Measurements from ENCODE around the gene EIF4G3.

Gene EIF4G3

DNA sequence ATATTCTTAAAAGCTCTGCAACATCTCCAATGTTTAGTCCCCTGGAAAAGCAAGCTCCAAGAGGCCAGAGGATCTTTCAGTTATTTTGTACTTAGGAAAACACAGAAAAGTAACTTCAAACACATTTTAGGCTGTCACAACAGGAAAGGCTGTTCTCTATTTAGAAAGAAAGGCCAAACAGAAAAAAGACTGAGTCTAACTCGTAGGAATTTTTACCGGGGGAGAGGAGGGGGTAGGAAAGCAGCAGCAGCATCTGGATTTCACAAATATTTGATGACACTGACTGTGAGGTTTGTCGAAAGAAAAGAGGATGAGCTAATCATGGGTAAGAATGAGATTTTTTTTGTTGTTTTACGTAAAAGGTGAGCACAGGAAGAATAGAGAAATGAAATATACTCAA is 107.1 kb downstream of the EIF4G3 start:
- ATAC-seq, result peak; percentile 81
- TF ChIP-seq, protein P1, sequence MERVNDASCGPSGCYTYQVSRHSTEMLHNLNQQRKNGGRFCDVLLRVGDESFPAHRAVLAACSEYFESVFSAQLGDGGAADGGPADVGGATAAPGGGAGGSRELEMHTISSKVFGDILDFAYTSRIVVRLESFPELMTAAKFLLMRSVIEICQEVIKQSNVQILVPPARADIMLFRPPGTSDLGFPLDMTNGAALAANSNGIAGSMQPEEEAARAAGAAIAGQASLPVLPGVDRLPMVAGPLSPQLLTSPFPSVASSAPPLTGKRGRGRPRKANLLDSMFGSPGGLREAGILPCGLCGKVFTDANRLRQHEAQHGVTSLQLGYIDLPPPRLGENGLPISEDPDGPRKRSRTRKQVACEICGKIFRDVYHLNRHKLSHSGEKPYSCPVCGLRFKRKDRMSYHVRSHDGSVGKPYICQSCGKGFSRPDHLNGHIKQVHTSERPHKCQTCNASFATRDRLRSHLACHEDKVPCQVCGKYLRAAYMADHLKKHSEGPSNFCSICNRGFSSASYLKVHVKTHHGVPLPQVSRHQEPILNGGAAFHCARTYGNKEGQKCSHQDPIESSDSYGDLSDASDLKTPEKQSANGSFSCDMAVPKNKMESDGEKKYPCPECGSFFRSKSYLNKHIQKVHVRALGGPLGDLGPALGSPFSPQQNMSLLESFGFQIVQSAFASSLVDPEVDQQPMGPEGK (CRISPR knock-in tag; IDR thresholded peaks at IDR 0.05; ENCODE audit: borderline replicate concordance), result peak; percentile 29; the same call in 1 of the 2 replicates
- no peak for TF ChIP-seq BACH2 (CRISPR knock-in tag; IDR thresholded peaks at IDR 0.05; ENCODE audit: borderline replicate concordance)
- TF ChIP-seq, protein P2, sequence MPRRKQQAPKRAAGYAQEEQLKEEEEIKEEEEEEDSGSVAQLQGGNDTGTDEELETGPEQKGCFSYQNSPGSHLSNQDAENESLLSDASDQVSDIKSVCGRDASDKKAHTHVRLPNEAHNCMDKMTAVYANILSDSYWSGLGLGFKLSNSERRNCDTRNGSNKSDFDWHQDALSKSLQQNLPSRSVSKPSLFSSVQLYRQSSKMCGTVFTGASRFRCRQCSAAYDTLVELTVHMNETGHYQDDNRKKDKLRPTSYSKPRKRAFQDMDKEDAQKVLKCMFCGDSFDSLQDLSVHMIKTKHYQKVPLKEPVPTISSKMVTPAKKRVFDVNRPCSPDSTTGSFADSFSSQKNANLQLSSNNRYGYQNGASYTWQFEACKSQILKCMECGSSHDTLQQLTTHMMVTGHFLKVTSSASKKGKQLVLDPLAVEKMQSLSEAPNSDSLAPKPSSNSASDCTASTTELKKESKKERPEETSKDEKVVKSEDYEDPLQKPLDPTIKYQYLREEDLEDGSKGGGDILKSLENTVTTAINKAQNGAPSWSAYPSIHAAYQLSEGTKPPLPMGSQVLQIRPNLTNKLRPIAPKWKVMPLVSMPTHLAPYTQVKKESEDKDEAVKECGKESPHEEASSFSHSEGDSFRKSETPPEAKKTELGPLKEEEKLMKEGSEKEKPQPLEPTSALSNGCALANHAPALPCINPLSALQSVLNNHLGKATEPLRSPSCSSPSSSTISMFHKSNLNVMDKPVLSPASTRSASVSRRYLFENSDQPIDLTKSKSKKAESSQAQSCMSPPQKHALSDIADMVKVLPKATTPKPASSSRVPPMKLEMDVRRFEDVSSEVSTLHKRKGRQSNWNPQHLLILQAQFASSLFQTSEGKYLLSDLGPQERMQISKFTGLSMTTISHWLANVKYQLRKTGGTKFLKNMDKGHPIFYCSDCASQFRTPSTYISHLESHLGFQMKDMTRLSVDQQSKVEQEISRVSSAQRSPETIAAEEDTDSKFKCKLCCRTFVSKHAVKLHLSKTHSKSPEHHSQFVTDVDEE (CRISPR knock-in tag; IDR thresholded peaks at IDR 0.05), result no peak

DNA sequence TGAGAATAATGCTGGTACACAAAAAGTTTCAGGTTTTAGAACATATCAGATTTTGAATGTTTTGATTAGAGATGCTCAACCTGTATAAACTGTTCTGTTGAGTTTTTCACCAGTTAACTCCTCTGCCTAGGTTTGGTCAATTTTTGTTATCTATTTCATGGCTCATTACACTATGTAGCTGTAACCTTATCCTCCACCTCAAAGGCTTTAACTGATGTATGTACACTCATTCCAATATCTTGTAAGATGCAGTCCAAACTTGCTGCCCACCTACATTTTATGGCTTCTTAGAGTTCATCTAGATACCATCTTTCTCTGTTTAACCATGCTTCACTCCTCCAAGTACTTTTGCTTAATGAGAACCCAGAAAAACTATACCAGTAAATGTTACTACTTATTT is 107.8 kb downstream of the EIF4G3 start:
- ATAC-seq, result 0 out of 3 replicates have a peak, but pooled peaks have one; percentile 16
- TF ChIP-seq ZFP30 (CRISPR knock-in tag; IDR thresholded peaks at IDR 0.05) (no peak), ZNF8 (CRISPR knock-in tag; IDR thresholded peaks at IDR 0.05) (no peak), GLIS3 (CRISPR knock-in tag; IDR thresholded peaks at IDR 0.05) (no peak), POU6F1 (CRISPR knock-in tag; IDR thresholded peaks at IDR 0.05; ENCODE audit: borderline replicate concordance, low read depth) (no peak), ZNF70 (CRISPR knock-in tag; IDR thresholded peaks at IDR 0.05) (no peak), ISL1 (CRISPR knock-in tag; IDR thresholded peaks at IDR 0.05) (no peak), BACH2 (CRISPR knock-in tag; IDR thresholded peaks at IDR 0.05; ENCODE audit: borderline replicate concordance) (no peak), ZNF565 (CRISPR knock-in tag; conservative IDR thresholded peaks at IDR 0.05; ENCODE audit: low read depth) (no peak)

DNA sequence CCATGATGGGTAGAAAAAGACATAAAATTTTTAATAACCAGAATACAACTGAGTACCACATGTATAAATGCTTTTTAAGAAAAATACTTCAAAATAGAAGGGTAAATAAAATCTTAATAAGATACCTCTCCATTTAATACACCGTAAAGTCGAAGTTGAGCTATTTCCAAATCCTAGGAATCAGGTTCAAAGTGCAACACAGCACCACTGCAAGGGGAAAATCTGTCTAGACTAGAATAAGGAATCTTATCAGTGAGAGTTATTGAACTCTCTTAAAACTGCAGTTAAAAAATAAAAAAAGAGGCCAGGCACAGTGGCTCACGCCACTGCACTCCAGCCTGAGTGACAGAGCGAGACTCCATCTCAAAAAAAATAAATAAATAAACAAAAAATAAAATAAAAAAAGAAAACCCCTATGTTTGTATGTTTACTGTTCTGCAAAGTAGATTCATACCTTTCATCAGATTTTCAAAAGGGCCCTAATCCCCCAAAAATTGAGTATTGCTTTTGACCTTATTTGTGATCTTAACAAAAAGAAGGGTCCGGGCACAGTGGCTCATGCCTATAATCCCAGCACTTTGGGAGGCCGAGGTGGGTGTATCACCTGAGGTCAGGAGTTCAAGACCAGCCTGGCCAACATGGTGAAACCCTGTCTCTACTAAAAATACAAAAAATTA is 109.0 kb downstream of the EIF4G3 start:
- TF ChIP-seq PPARA (CRISPR knock-in tag; IDR thresholded peaks at IDR 0.05; ENCODE audit: borderline replicate concordance), result no peak
- TF ChIP-seq ZNF70 (CRISPR knock-in tag; IDR thresholded peaks at IDR 0.05), result no peak
- TF ChIP-seq RARB (CRISPR knock-in tag; IDR thresholded peaks at IDR 0.05), result no peak
- no peak for TF ChIP-seq CSDC2 (CRISPR knock-in tag; IDR thresholded peaks at IDR 0.05)
- no peak for TF ChIP-seq ZC3H10 (CRISPR knock-in tag; IDR thresholded peaks at IDR 0.05)
- TF ChIP-seq ZNF8 (CRISPR knock-in tag; IDR thresholded peaks at IDR 0.05), result no peak
- TF ChIP-seq ARNTL (CRISPR knock-in tag; IDR thresholded peaks at IDR 0.05; ENCODE audit: borderline replicate concordance, low read depth), result no peak
- TF ChIP-seq, protein P1 (CRISPR knock-in tag; IDR thresholded peaks at IDR 0.05; ENCODE audit: borderline replicate concordance), result no peak
- TF ChIP-seq GLIS3 (CRISPR knock-in tag; IDR thresholded peaks at IDR 0.05), result no peak
- TF ChIP-seq, protein P2 (CRISPR knock-in tag; IDR thresholded peaks at IDR 0.05), result no peak
- no peak for TF ChIP-seq BACH2 (CRISPR knock-in tag; IDR thresholded peaks at IDR 0.05; ENCODE audit: borderline replicate concordance)
- no peak for TF ChIP-seq TOX (CRISPR knock-in tag; IDR thresholded peaks at IDR 0.05; ENCODE audit: borderline replicate concordance)
- TF ChIP-seq ISL1 (CRISPR knock-in tag; IDR thresholded peaks at IDR 0.05), result no peak
- no peak for ATAC-seq
